H1 (cell line): ENCODE measurements around the gene KCNH4. TPM values are rescaled to one million over a fixed set of nuclear protein-coding genes. Genes with fewer than 3 reads are reported as not detected.
A peak's percentile ranks its signal among the peaks of the same experiment; 100 is the strongest.

Source experiments
- CTCF ChIA-PET: fragments of 300-600 bp; sonication (Branson Sonifier 250); formaldehyde crosslinking; loops from one replicate; lab custom pipeline; 2021; ENCODE audit not compliant: partially characterized antibody; lab: Charles Lee
- POLR2A ChIA-PET: fragments of 300-600 bp; sonication (Branson Sonifier 250); formaldehyde crosslinking; loops from one replicate; lab custom pipeline; 2021; ENCODE audit warnings: inconsistent platforms; ENCODE audit not compliant: partially characterized antibody; lab: Charles Lee
- DNase-seq, 2 experiments: peaks; one replicate each; pipeline versions ENCODE4 v3.0.0 to v3.0.0-alpha.2; 2010 to 2022; ENCODE audit warnings: low spot score in 2 of 2, low read depth in 1 of 2, mixed read lengths in 1 of 2
- FAIRE-seq: peaks from 2 replicates; lab custom pipeline; 2011; peaks lifted over from hg19 to GRCh38; lab: Jason Lieb, UNC
- H2AFZ ChIP-seq: 2 replicates; pipeline ENCODE4 v1.8.1; 2012; ENCODE audit warnings: low read length, inconsistent platforms
- H2AK5ac ChIP-seq: 2 replicates; pipeline ENCODE4 v1.6.1; 2013; ENCODE audit warnings: low read depth, low read length
- H2BK120ac ChIP-seq: replicated peaks from 2 replicates; pipeline ENCODE3; 2013; ENCODE audit warnings: low read depth, low read length, inconsistent platforms
- H2BK12ac ChIP-seq: 2 replicates; pipeline ENCODE4 v1.6.1; 2013; ENCODE audit warnings: low read depth, low read length
- H2BK15ac ChIP-seq: 2 replicates; pipeline ENCODE4 v1.6.1; 2013; ENCODE audit warnings: low read length
- H2BK20ac ChIP-seq: 2 replicates; pipeline ENCODE4 v1.6.1; 2013; ENCODE audit warnings: low read length
- H2BK5ac ChIP-seq: 2 replicates; pipeline ENCODE4 v1.6.1; 2013; ENCODE audit warnings: low read depth, low read length
- H3K14ac ChIP-seq: 2 replicates; pipeline ENCODE4 v1.6.1; 2013; ENCODE audit warnings: inconsistent platforms; ENCODE audit not compliant: insufficient read length
- H3K18ac ChIP-seq: 2 replicates; pipeline ENCODE4 v1.6.1; 2013; ENCODE audit warnings: low read length; ENCODE audit errors: extremely low read depth
- H3K23ac ChIP-seq: 2 replicates; pipeline ENCODE4 v1.6.1; 2013; ENCODE audit warnings: inconsistent platforms; ENCODE audit not compliant: insufficient read length
- H3K23me2 ChIP-seq: 2 replicates; pipeline ENCODE4 v1.6.1; 2013; ENCODE audit warnings: low read depth, low read length
- H3K27ac ChIP-seq: 2 replicates; pipeline ENCODE4 v1.6.1; 2011; ENCODE audit warnings: low read depth, low read length, inconsistent platforms
- H3K27me3 ChIP-seq, 4 experiments: replicated peaks in 1 of 4; 1 replicate in 1 of 4; 2 replicates in 3 of 4; pipeline versions ENCODE4 v1.6.1 to v1.8.1; 2011 to 2013; ENCODE audit warnings: low read length in 3 of 4, mild to moderate bottlenecking in 3 of 4, inconsistent platforms in 2 of 4, mixed read lengths in 2 of 4, moderate library complexity in 1 of 4; ENCODE audit not compliant: control insufficient read depth in 3 of 4, insufficient read depth in 3 of 4; ENCODE audit errors: extremely low read depth in 1 of 4
- H3K36me3 ChIP-seq, 4 experiments: 2 replicates each; pipeline versions ENCODE4 v1.6.1 to v1.8.1; 2011 to 2013; ENCODE audit warnings: mild to moderate bottlenecking in 4 of 4, low read length in 3 of 4, moderate library complexity in 2 of 4, control low read depth in 1 of 4, inconsistent platforms in 1 of 4; ENCODE audit not compliant: insufficient read depth in 4 of 4, control insufficient read depth in 2 of 4
- H3K4ac ChIP-seq: replicated peaks from 2 replicates; pipeline ENCODE3; 2013; ENCODE audit warnings: low read length, low read depth, mixed read lengths, inconsistent platforms; ENCODE audit not compliant: insufficient read length
- H3K4me1 ChIP-seq, 4 experiments: replicated peaks in 1 of 4; 1 replicate in 1 of 4; 2 replicates in 3 of 4; pipeline versions ENCODE4 v1.6.1 to v1.8.1; 2011 to 2013; ENCODE audit warnings: low read length in 3 of 4, inconsistent platforms in 2 of 4, mixed read lengths in 1 of 4; ENCODE audit not compliant: insufficient read depth in 4 of 4, control insufficient read depth in 3 of 4
- H3K4me2 ChIP-seq, 2 experiments: 2 replicates each; pipeline versions ENCODE4 v1.6.1 to v1.8.1; 2011 to 2013; ENCODE audit warnings: low read depth in 2 of 2, low read length in 2 of 2, control low read depth in 1 of 2, inconsistent platforms in 1 of 2, mild to moderate bottlenecking in 1 of 2; ENCODE audit not compliant: insufficient read depth in 1 of 2
- H3K4me3 ChIP-seq, 4 experiments: fragments of 200-600, 300-600 bp in 1 of 4; sonication (generic), shearing (Covaris generic), sonication (Bioruptor Twin) in 1 of 4; 2 replicates each; pipeline versions ENCODE4 v1.5.1 to v1.8.1; 2011 to 2016; ENCODE audit warnings: low read length in 4 of 4, low read depth in 3 of 4, control low read depth in 2 of 4, inconsistent platforms in 2 of 4, mild to moderate bottlenecking in 2 of 4, mixed read lengths in 1 of 4, moderate library complexity in 1 of 4; ENCODE audit not compliant: insufficient read depth in 2 of 4; ENCODE audit errors: extremely low read depth in 1 of 4
- H3K56ac ChIP-seq: replicated peaks from 2 replicates; pipeline ENCODE3; 2013; ENCODE audit warnings: low read depth, mild to moderate bottlenecking, mixed read lengths, low read length, inconsistent platforms; ENCODE audit not compliant: insufficient read length
- H3K79me1 ChIP-seq: 2 replicates; pipeline ENCODE4 v1.6.1; 2013; ENCODE audit warnings: low read depth, low read length, control low read depth
- H3K79me2 ChIP-seq, 2 experiments: 2 replicates each; pipeline versions ENCODE4 v1.6.1 to v1.8.1; 2012 to 2013; ENCODE audit warnings: low read length in 2 of 2, mild to moderate bottlenecking in 2 of 2, inconsistent platforms in 1 of 2; ENCODE audit not compliant: insufficient read depth in 2 of 2, control insufficient read depth in 1 of 2
- H3K9ac ChIP-seq, 4 experiments: replicated peaks in 1 of 4; 1 replicate in 1 of 4; 2 replicates in 3 of 4; pipeline versions ENCODE4 v1.6.1 to v1.8.1; 2011 to 2013; ENCODE audit warnings: low read depth in 3 of 4, low read length in 3 of 4, control low read depth in 2 of 4, mild to moderate bottlenecking in 2 of 4, moderate library complexity in 2 of 4, inconsistent platforms in 1 of 4; ENCODE audit errors: extremely low read depth in 1 of 4
- H3K9me3 ChIP-seq, 2 experiments: 2 replicates each; pipeline versions ENCODE4 v1.6.1 to v1.8.1; 2012 to 2013; ENCODE audit warnings: mild to moderate bottlenecking in 2 of 2, moderate library complexity in 2 of 2, control low read depth in 1 of 2, inconsistent platforms in 1 of 2, low read depth in 1 of 2, low read length in 1 of 2, mixed read lengths in 1 of 2; ENCODE audit not compliant: insufficient read depth in 2 of 2
- H4K20me1 ChIP-seq, 2 experiments: replicated peaks in 1 of 2; 2 replicates each; pipeline versions ENCODE3 to v1.8.1; 2011 to 2013; ENCODE audit warnings: inconsistent platforms in 2 of 2, low read length in 2 of 2, mild to moderate bottlenecking in 1 of 2; ENCODE audit not compliant: insufficient read depth in 2 of 2, control insufficient read depth in 1 of 2
- H4K5ac ChIP-seq: 2 replicates; pipeline ENCODE4 v1.6.1; 2013; ENCODE audit warnings: low read length, low read depth, mixed read lengths, inconsistent platforms; ENCODE audit not compliant: insufficient read length
- H4K8ac ChIP-seq: 2 replicates; pipeline ENCODE4 v1.8.0; 2013; ENCODE audit warnings: mild to moderate bottlenecking, moderate library complexity, low read length, inconsistent platforms; ENCODE audit not compliant: insufficient read depth; ENCODE audit errors: extremely low read depth
- H4K91ac ChIP-seq: replicated peaks from 2 replicates; pipeline ENCODE3; 2013; ENCODE audit warnings: low read length, mixed read lengths, inconsistent platforms; ENCODE audit not compliant: insufficient read length
- ASH2L ChIP-seq: fragments of 200-600, 300-600 bp; sonication (generic); IDR thresholded peaks from one replicate; pipeline ENCODE4 v1.7.1; 2017; ENCODE audit warnings: low read length
- BACH1 ChIP-seq: IDR thresholded peaks from 2 replicates; pipeline ENCODE4 v1.6.1; 2012; ENCODE audit warnings: low read length, improper control_type of control experiment
- CHD1 ChIP-seq: IDR thresholded peaks from 2 replicates; pipeline ENCODE4 v1.6.1; 2012; ENCODE audit warnings: low read depth, low read length, improper control_type of control experiment
- RNF2 ChIP-seq: fragments of 200-900, 300-1000 bp; sonication (generic); IDR thresholded peaks from 2 replicates; pipeline ENCODE4 v1.7.1; 2016; ENCODE audit warnings: borderline replicate concordance, low read depth, mild to moderate bottlenecking, antibody characterized with exemption, low read length; ENCODE audit not compliant: poor library complexity, severe bottlenecking; ENCODE audit errors: missing control alignments
- SIN3A ChIP-seq, 2 experiments: IDR thresholded peaks in 1 of 2; conservative IDR thresholded peaks in 1 of 2; 2 replicates each; pipeline ENCODE4 v1.6.1; 2011 to 2012; ENCODE audit warnings: low read length in 2 of 2, improper control_type of control experiment in 1 of 2, low read depth in 1 of 2, mild to moderate bottlenecking in 1 of 2
- WGBS, 2 experiments: shearing (Covaris generic) in 1 of 2; methylation state at CpG; one replicate each; pipeline versions ENCODE4 v1.1.6 to v1.1.7; 2013 to 2015; ENCODE audit warnings: low lambda C conversion rate in 2 of 2, mixed read lengths in 2 of 2, inconsistent platforms in 1 of 2, low coverage in 1 of 2, missing lambda C conversion rate in 1 of 2; ENCODE audit not compliant: insufficient replicate concordance in 2 of 2, insufficient coverage in 1 of 2, insufficient read length in 1 of 2; ENCODE audit errors: extremely low coverage in 1 of 2, missing lambda C conversion rate in 1 of 2; 5-methylcytosine and 5-hydroxymethylcytosine counted together
- polyA plus RNA-seq, 7 experiments: library from polyadenylated mRNA; depleted of rRNA in 3 of 7; stranded (reverse) in 5 of 7; unstranded in 2 of 7; fragments of >200 nt in 5 of 7; fragments of 200-250 nt in 2 of 7; gene quantifications; 1 replicate in 5 of 7; 2 replicates in 1 of 7; 4 replicates in 1 of 7; pipeline versions ENCODE4 v1.2.1 to v1.2.3, GENCODE V29; 2011 to 2013; ENCODE audit warnings: missing spikeins in 2 of 7, mixed read lengths in 2 of 7
- total RNA-seq: library from RNA; stranded (reverse); fragmentation: NEBNext Ultra II Directional; extraction: Animal tissue kit (Norgen Biotek cat#: 25700); gene quantifications from 2 replicates; pipeline ENCODE4 v1.2.1, GENCODE V29; 2021
- TF ChIP-seq, protein P1 (sequence below): IDR thresholded peaks from 2 replicates; pipeline ENCODE4 v1.6.1; 2011; ENCODE audit warnings: low read length, improper control_type of control experiment

The KCNH4 gene
- total and polyA plus RNA-seq, 2 of the 8 experiments (the other 6 are each of a cell fraction or from before 2014, with no cell fraction given), result 0.44 to 0.47 TPM

DNA sequence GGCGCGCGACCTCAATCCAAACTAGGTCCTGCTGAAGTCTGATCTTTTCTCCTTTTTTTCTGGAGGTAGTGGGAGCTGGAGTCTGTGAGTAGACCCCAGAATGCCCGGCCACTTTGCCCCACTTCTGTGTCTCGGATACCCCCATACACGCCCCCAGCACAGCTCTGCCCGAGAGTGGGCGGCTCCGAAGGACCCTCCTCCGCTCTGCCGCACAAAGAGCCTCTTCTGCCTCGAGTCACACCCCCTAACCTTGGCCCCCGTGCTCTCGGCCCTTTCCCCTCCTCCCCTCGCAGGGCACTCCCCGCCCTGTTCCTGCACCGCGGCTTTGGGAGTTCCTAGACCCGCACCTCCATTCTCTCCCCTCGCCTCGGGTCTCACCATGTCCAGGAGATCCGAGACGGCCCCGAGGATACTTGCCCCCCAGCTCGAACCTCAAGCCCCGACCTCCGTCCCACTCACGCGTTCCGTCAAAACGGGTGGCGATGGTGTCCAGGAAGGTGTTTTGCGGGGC, 476 bp downstream of the KCNH4 start:
- Histone ChIP-seq H4K20me1 (peaks cover 0 to 1% of the 10 kb centered on the region in 2 experiments), H4K5ac (no peak overlapping the region), H3K18ac (no peak overlapping the region), H2BK5ac (no peak overlapping the region), H2AFZ (no peak overlapping the region), H3K4ac (no peak overlapping the region), H4K91ac (no peak overlapping the region), H2BK12ac (no peak overlapping the region), H2BK15ac (no peak overlapping the region), H3K9me3 (no peaks in the 10 kb centered on the region), H3K23ac (no peak overlapping the region), H3K14ac (no peak overlapping the region), H3K27me3 (peaks cover 7 to 52% (median 39%) of the 10 kb centered on the region in 4 experiments), H3K27ac (no peak overlapping the region), H2BK20ac (no peak overlapping the region), H3K79me2 (no peaks in the 10 kb centered on the region), H3K23me2 (peaks cover 13% of the 10 kb centered on the region; the same call in 1 of the 2 replicates), H3K4me1 (peaks cover 0 to 17% (median 13%) of the 10 kb centered on the region in 4 experiments; a peak in 5 of 7 replicates), H3K79me1 (no peaks in the 10 kb centered on the region), H3K56ac (no peak overlapping the region), H3K4me3 (peak overlapping the region; percentile 40 to 73 (median 51)), H2AK5ac (no peak overlapping the region), H4K8ac (no peak overlapping the region), H3K9ac (no peak overlapping the region), H3K4me2 (peak overlapping the region; percentile 92 to 96), H2BK120ac (no peak overlapping the region), H3K36me3 (no peaks in the 10 kb centered on the region)
- DNase-seq (peak in 1 of 2 experiments; percentile 75), FAIRE-seq (no peak)
- no peak for TF ChIP-seq SIN3A (conservative IDR thresholded peaks at IDR 0.05 in 1 of 2, IDR thresholded peaks at IDR 0.05 in 1 of 2; ENCODE audit: low read depth in 1 of 2, low read length in 2 of 2)
- peak; percentile 72 for TF ChIP-seq ASH2L
- TF ChIP-seq, protein P1, sequence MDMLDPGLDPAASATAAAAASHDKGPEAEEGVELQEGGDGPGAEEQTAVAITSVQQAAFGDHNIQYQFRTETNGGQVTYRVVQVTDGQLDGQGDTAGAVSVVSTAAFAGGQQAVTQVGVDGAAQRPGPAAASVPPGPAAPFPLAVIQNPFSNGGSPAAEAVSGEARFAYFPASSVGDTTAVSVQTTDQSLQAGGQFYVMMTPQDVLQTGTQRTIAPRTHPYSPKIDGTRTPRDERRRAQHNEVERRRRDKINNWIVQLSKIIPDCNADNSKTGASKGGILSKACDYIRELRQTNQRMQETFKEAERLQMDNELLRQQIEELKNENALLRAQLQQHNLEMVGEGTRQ, result no peak
- TF ChIP-seq RNF2, result peak; percentile 12
- no peak for TF ChIP-seq CHD1
- TF ChIP-seq BACH1, result no peak
- ChIA-PET CTCF (interaction anchor here (0.7 to 4.9 kb wide), 19 partner anchors 9 to 162 kb away, joined by 3 to 34 read pairs (median 3); partner anchors contain the start of genes DNAJC7, HSPB9 and KAT2A), POLR2A (interaction anchor here (0.7 to 1.7 kb wide), 6 partner anchors 9 to 262 kb away, joined by 3 to 8 read pairs (median 3); partner anchors contain the start of genes ACLY and GHDC)
- 5% methylated on average over 25 of the region's 33 CpGs; no CpG with 5 or more reads in 1 of the 2 experiments for WGBS, 2 experiments
